ENCODE measurements around the gene DVL3. TPM values are rescaled to one million over a fixed set of nuclear protein-coding genes. Genes with fewer than 3 reads are reported as not detected.

Gene DVL3
- total and polyA plus RNA-seq, 2 donors from 2014 or later, result 30.3 to 57.4 TPM

- Histone ChIP-seq H3K9ac (ENCODE audit: low read length in 3 of 3) (no peak overlapping the region), H3K27me3 (ENCODE audit: control insufficient read depth, insufficient read depth, low read length) (no peaks in the 10 kb centered on the region), H3K9me3 (ENCODE audit: control insufficient read depth in 2 of 3, insufficient read depth in 1 of 3, low read length in 3 of 3) (no peaks in the 10 kb centered on the region), H3K4me3 (ENCODE audit: low read length in 3 of 3) (no peak overlapping the region), H3K36me3 (ENCODE audit: control insufficient read depth in 2 of 3, insufficient read depth in 3 of 3, low read length in 3 of 3) (peaks cover 9 to 67% (median 51%) of the 10 kb centered on the region in 3 donors), H3K27ac (ENCODE audit: low read depth in 2 of 2, low read length in 2 of 2) (no peak overlapping the region), H3K4me1 (ENCODE audit: control insufficient read depth in 2 of 3, insufficient read depth in 2 of 3, low read depth in 1 of 3, low read length in 3 of 3) (peaks cover 0 to 28% (median 10%) of the 10 kb centered on the region in 3 donors)
- TF ChIP-seq CTCF (IDR thresholded peaks at IDR 0.05; ENCODE audit: borderline replicate concordance, extremely low read depth, insufficient read depth), result no peak
- DNase-seq (no peak), FAIRE-seq (no peak)
- intact Hi-C loops (cut with DNase I), result no loop called here
Observed at GRCh38 chr3:184178521-184179138, 23.5 kb downstream of the DVL3 start.

DNA sequence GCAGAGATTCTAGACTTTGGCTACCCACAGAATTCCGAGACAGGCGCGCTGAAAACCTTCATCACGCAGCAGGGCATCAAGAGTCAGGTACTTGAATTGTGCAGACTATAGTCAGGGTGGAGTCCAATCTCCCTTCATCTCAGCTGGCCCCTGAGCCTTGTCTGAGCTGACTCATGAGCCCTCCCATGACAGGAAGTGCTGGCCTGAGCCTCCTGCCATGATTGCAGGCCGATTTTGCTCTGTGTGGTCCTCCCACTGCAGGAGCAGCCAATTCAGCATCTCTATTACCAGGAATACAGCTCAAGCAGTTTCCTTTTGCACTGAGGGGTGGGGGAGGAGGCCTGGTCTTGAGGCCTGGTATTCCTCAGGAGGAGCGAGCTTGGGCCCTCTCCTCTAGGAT, 25.0 kb downstream of the DVL3 start:
- DNase-seq, result no peak

DNA sequence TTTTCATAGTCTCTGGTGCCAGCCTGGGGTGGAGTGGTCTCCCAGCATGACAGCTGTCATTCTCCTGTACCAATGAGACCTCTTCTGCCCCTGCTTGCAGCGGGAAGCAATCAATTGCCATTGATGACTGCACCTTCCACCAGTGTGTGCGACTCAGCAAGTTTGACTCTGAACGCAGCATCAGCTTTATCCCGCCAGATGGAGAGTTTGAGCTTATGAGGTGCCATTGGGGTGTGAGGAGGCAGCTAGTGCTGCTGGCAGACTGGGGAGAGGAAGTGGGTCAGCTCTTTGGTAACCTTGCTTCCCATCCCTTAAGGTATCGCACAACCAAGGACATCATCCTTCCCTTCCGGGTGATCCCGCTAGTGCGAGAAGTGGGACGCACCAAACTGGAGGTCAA, 26.4 kb downstream of the DVL3 start:
- intact Hi-C loops (cut with DNase I), result no loop called here
- no peaks in the 10 kb centered on the region for H3K9me3 ChIP-seq (ENCODE audit: control insufficient read depth in 2 of 3, insufficient read depth in 1 of 3, low read length in 3 of 3)
- H3K36me3 ChIP-seq (ENCODE audit: control insufficient read depth in 2 of 3, insufficient read depth in 3 of 3, low read length in 3 of 3), result peaks cover 9 to 71% (median 51%) of the 10 kb centered on the region in 3 donors
- H3K27ac ChIP-seq (ENCODE audit: low read depth in 2 of 2, low read length in 2 of 2), result no peak overlapping the region
- FAIRE-seq (no peak), DNase-seq (no peak)
- H3K27me3 ChIP-seq (ENCODE audit: control insufficient read depth, insufficient read depth, low read length), result no peaks in the 10 kb centered on the region
- no peak for TF ChIP-seq CTCF (IDR thresholded peaks at IDR 0.05; ENCODE audit: borderline replicate concordance, extremely low read depth, insufficient read depth)
- no peak overlapping the region for H3K4me3 ChIP-seq (ENCODE audit: low read length in 3 of 3)
- no peak overlapping the region for H3K9ac ChIP-seq (ENCODE audit: low read length in 3 of 3)
- H3K4me1 ChIP-seq (ENCODE audit: control insufficient read depth in 2 of 3, insufficient read depth in 2 of 3, low read depth in 1 of 3, low read length in 3 of 3), result peaks cover 0 to 22% (median 9%) of the 10 kb centered on the region in 3 donors

More for the DNA sequence above, 25.0 kb downstream of the DVL3 start:
- Histone ChIP-seq H3K27ac (ENCODE audit: low read depth in 2 of 2, low read length in 2 of 2) (no peak overlapping the region), H3K9ac (ENCODE audit: low read length in 3 of 3) (no peak overlapping the region), H3K27me3 (ENCODE audit: control insufficient read depth, insufficient read depth, low read length) (no peaks in the 10 kb centered on the region), H3K36me3 (ENCODE audit: control insufficient read depth in 2 of 3, insufficient read depth in 3 of 3, low read length in 3 of 3) (peaks cover 9 to 71% (median 51%) of the 10 kb centered on the region in 3 donors), H3K4me1 (ENCODE audit: control insufficient read depth in 2 of 3, insufficient read depth in 2 of 3, low read depth in 1 of 3, low read length in 3 of 3) (peaks cover 0 to 28% (median 10%) of the 10 kb centered on the region in 3 donors), H3K4me3 (ENCODE audit: low read length in 3 of 3) (no peak overlapping the region), H3K9me3 (ENCODE audit: control insufficient read depth in 2 of 3, insufficient read depth in 1 of 3, low read length in 3 of 3) (no peaks in the 10 kb centered on the region)
- no peak for TF ChIP-seq CTCF (IDR thresholded peaks at IDR 0.05; ENCODE audit: borderline replicate concordance, extremely low read depth, insufficient read depth)
- no peak for FAIRE-seq
- intact Hi-C loops (cut with DNase I), result no loop called here

Data from kidney (tissue), 14 donors.